Sigmoid colon (tissue), 7 donors: ENCODE results near the gene PLCB1. TPM values are rescaled to one million over a fixed set of nuclear protein-coding genes. Genes with fewer than 3 reads are reported as not detected.

Source experiments
- DNase-seq: peaks from one replicate; pipeline ENCODE4 v3.0.0-alpha.2; 2019
- H3K27ac ChIP-seq, 4 donors: fragments of 200-600 bp; sonication (generic); one replicate each; pipeline ENCODE4 v1.5.1; 2016 to 2019; ENCODE audit warnings: mild to moderate bottlenecking in 1 of 4
- H3K27me3 ChIP-seq, 3 donors: fragments of 200-600 bp; sonication (generic); one replicate each; pipeline ENCODE4 v1.5.1; 2019; ENCODE audit warnings: mild to moderate bottlenecking in 1 of 3
- H3K36me3 ChIP-seq, 4 donors: fragments of 200-600 bp; sonication (generic); one replicate each; pipeline ENCODE4 v1.5.1; 2016 to 2019
- H3K4me1 ChIP-seq, 4 donors: fragments of 200-600 bp; sonication (generic); one replicate each; pipeline ENCODE4 v1.5.1; 2017 to 2019
- H3K4me3 ChIP-seq, 4 donors: fragments of 200-600 bp; sonication (generic); one replicate each; pipeline ENCODE4 v1.5.1; 2017 to 2019; ENCODE audit warnings: mild to moderate bottlenecking in 2 of 4, moderate library complexity in 1 of 4
- H3K9me3 ChIP-seq, 4 donors: fragments of 200-600 bp in 3 of 4; sonication (generic) in 3 of 4; one replicate each; pipeline versions ENCODE4 v1.5.1 to v1.6.1; 2013 to 2019
- CTCF ChIP-seq, 4 experiments: fragments of 450-650 bp in 3 of 4; fragments of 200-600 bp in 1 of 4; IDR thresholded peaks; one replicate each; pipeline ENCODE4 v1.5.1; 2016 to 2019; ENCODE audit warnings: antibody characterized with exemption in 4 of 4, mild to moderate bottlenecking in 3 of 4, moderate library complexity in 2 of 4
- EP300 ChIP-seq, 4 donors: sonication (generic); formaldehyde crosslinking; IDR thresholded peaks; one replicate each; pipeline ENCODE4 v1.6.1; 2017; ENCODE audit warnings: antibody characterized with exemption in 4 of 4
- POLR2A ChIP-seq, 2 donors: fragments of 450-650 bp; IDR thresholded peaks; one replicate each; pipeline ENCODE4 v1.6.1; 2016; ENCODE audit warnings: antibody characterized with exemption in 2 of 2, mild to moderate bottlenecking in 2 of 2, moderate library complexity in 2 of 2
- POLR2AphosphoS5 ChIP-seq, 4 donors: sonication (generic); formaldehyde crosslinking; IDR thresholded peaks; one replicate each; pipeline ENCODE4 v1.6.1; 2017; ENCODE audit warnings: antibody characterized with exemption in 4 of 4
- WGBS, 2 donors: extraction: QIAGEN DNeasy Blood & Tissue Kit; methylation state at CpG; one replicate each; pipeline ENCODE4 v1.1.7; 2013; 5-methylcytosine and 5-hydroxymethylcytosine counted together
- intact Hi-C: fragments of 100-400 bp; cut with DNase I; formaldehyde crosslinking; loops from one replicate; pipeline ENCODE4 v1.15.1; 2023
- polyA plus RNA-seq, 3 donors: library from polyadenylated mRNA; stranded (reverse); fragments of 200-250 nt; gene quantifications; one replicate each; pipeline ENCODE4 v1.2.3, GENCODE V29; 2013
- total RNA-seq, 4 donors: library from RNA; depleted of rRNA; stranded (reverse); fragments of >200 nt; gene quantifications; one replicate each; pipeline ENCODE4 v1.1.0, GENCODE V29; 2016
- donor health status: healthy with polysubstance abuse.
- donor health status: Bipolar disorder and iron deficiency.
- donor health status: healthy.

Gene PLCB1
- total and polyA plus RNA-seq, 7 donors, result 0.92 to 117 (median 86.7) TPM

GRCh38 chr20:8360035-8360434, 228.0 kb downstream of the PLCB1 start:
- no peak for TF ChIP-seq CTCF (IDR thresholded peaks at IDR 0.05)
- no peak for TF ChIP-seq POLR2AphosphoS5 (IDR thresholded peaks at IDR 0.05)
- no peak for TF ChIP-seq EP300 (IDR thresholded peaks at IDR 0.05)
- TF ChIP-seq POLR2A (IDR thresholded peaks at IDR 0.05), result no peak
- H3K4me3 ChIP-seq, result no peak overlapping the region
- intact Hi-C loops, result no loop called here
- no peak overlapping the region for H3K27ac ChIP-seq
- DNase-seq, result no peak
- no peaks in the 10 kb centered on the region for H3K9me3 ChIP-seq
- peaks cover 0 to 52% (median 38%) of the 10 kb centered on the region in 4 donors for H3K4me1 ChIP-seq
- WGBS, 2 donors, result 52 to 56% methylated on average over 2 of the region's 2 CpGs
- H3K36me3 ChIP-seq, result no peaks in the 10 kb centered on the region
- no peaks in the 10 kb centered on the region for H3K27me3 ChIP-seq

DNA sequence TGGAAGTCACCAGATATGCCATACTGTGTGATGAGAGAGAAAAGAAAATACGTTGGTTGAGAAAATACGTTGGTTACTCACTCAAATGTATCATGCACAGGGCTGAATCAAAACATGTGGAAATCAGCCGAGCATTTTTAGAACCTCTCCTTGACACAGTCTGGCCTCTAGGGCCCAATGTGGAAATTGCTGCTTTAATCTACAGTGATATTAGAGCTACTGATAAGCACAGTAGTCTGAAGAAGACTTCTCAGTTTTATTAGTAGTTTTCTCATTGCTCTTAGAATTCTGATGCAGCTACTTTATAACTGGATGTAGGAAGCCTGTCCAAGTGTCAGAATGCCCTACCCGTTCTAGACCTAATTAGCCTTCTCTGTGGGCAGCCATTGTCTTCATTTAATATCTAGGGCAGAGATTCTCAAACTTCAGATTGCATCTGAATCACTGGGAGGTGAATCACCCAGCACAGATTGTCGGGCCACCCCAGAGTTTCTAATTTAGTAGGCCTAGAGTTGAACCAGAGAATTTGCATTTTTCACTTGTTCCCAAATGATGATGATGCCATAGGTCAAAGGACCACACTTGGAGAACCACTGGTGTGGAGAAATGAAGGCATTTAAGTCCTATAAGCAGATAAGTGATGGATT, 229.1 kb downstream of the PLCB1 start:
- TF ChIP-seq POLR2AphosphoS5 (IDR thresholded peaks at IDR 0.05) (no peak), EP300 (IDR thresholded peaks at IDR 0.05) (no peak), CTCF (IDR thresholded peaks at IDR 0.05) (peak in 2 of 4 experiments; percentile 6 to 12), POLR2A (IDR thresholded peaks at IDR 0.05) (no peak)
- no peak overlapping the region for H3K4me3 ChIP-seq
- no peaks in the 10 kb centered on the region for H3K36me3 ChIP-seq
- 74 to 75% methylated on average over 5 of the region's 5 CpGs for WGBS, 2 donors
- H3K27me3 ChIP-seq, result no peaks in the 10 kb centered on the region
- H3K9me3 ChIP-seq, result no peaks in the 10 kb centered on the region
- H3K27ac ChIP-seq, result no peak overlapping the region
- DNase-seq, result no peak
- intact Hi-C loops, result no loop called here
- peaks cover 0 to 50% (median 36%) of the 10 kb centered on the region in 4 donors for H3K4me1 ChIP-seq

GRCh38 chr20:8361779-8362178, 229.7 kb downstream of the PLCB1 start:
- intact Hi-C loops, result no loop called here
- Histone ChIP-seq H3K27me3 (no peaks in the 10 kb centered on the region), H3K4me1 (peaks cover 0 to 43% (median 32%) of the 10 kb centered on the region in 4 donors), H3K4me3 (no peak overlapping the region), H3K27ac (no peak overlapping the region), H3K9me3 (no peaks in the 10 kb centered on the region), H3K36me3 (no peaks in the 10 kb centered on the region)
- DNase-seq, result no peak
- no peak for TF ChIP-seq POLR2A (IDR thresholded peaks at IDR 0.05)
- TF ChIP-seq EP300 (IDR thresholded peaks at IDR 0.05), result no peak
- no peak for TF ChIP-seq POLR2AphosphoS5 (IDR thresholded peaks at IDR 0.05)
- no peak for TF ChIP-seq CTCF (IDR thresholded peaks at IDR 0.05)

- Histone ChIP-seq H3K4me3 (no peak overlapping the region), H3K4me1 (peaks cover 0 to 37% (median 27%) of the 10 kb centered on the region in 4 donors), H3K27ac (no peak overlapping the region), H3K27me3 (no peaks in the 10 kb centered on the region), H3K9me3 (no peaks in the 10 kb centered on the region), H3K36me3 (no peaks in the 10 kb centered on the region)
- 40 to 68% methylated on average over 3 of the region's 3 CpGs for WGBS, 2 donors
- no peak for DNase-seq
- no peak for TF ChIP-seq CTCF (IDR thresholded peaks at IDR 0.05)
- no peak for TF ChIP-seq POLR2AphosphoS5 (IDR thresholded peaks at IDR 0.05)
- no peak for TF ChIP-seq EP300 (IDR thresholded peaks at IDR 0.05)
- TF ChIP-seq POLR2A (IDR thresholded peaks at IDR 0.05), result no peak
- intact Hi-C loops, result no loop called here
Observed at GRCh38 chr20:8362457-8362856, 230.4 kb downstream of the PLCB1 start.
